Kidney (tissue), 14 donors: ENCODE results near the gene COL6A1. TPM values are rescaled to one million over a fixed set of nuclear protein-coding genes. Genes with fewer than 3 reads are reported as not detected.
A peak's percentile ranks its signal among the peaks of the same experiment; 100 is the strongest.

Experiments
- DNase-seq, 5 donors: peaks; one replicate each; pipeline ENCODE4 v3.0.0-alpha.2; 2013 to 2020
- FAIRE-seq: peaks from 2 replicates; lab custom pipeline; 2012; peaks lifted over from hg19 to GRCh38; lab: Jason Lieb, UNC
- H3K27ac ChIP-seq, 2 donors: one replicate each; pipeline ENCODE4 v1.7.0; 2013; ENCODE audit warnings: low read depth in 2 of 2, low read length in 2 of 2, inconsistent platforms in 1 of 2
- H3K27me3 ChIP-seq: one replicate; pipeline ENCODE4 v1.7.1; 2013; ENCODE audit warnings: low read length, inconsistent platforms; ENCODE audit not compliant: control insufficient read depth, insufficient read depth
- H3K36me3 ChIP-seq, 3 donors: one replicate each; pipeline versions ENCODE4 v1.7.0 to v1.7.1; 2013; ENCODE audit warnings: low read length in 3 of 3, control low read depth in 1 of 3, inconsistent platforms in 1 of 3; ENCODE audit not compliant: insufficient read depth in 3 of 3, control insufficient read depth in 2 of 3
- H3K4me1 ChIP-seq, 3 donors: one replicate each; pipeline versions ENCODE4 v1.7.0 to v1.7.1; 2013; ENCODE audit warnings: low read length in 3 of 3, inconsistent platforms in 1 of 3, low read depth in 1 of 3; ENCODE audit not compliant: control insufficient read depth in 2 of 3, insufficient read depth in 2 of 3
- H3K4me3 ChIP-seq, 3 donors: one replicate each; pipeline versions ENCODE4 v1.7.0 to v1.8.1; 2013; ENCODE audit warnings: low read length in 3 of 3, control low read depth in 1 of 3, inconsistent platforms in 1 of 3
- H3K9ac ChIP-seq, 3 donors: one replicate each; pipeline versions ENCODE4 v1.7.0 to v1.7.1; 2013; ENCODE audit warnings: low read length in 3 of 3, control low read depth in 1 of 3, inconsistent platforms in 1 of 3
- H3K9me3 ChIP-seq, 3 donors: one replicate each; pipeline versions ENCODE4 v1.7.0 to v1.7.1; 2013; ENCODE audit warnings: low read length in 3 of 3, control low read depth in 1 of 3, inconsistent platforms in 1 of 3; ENCODE audit not compliant: control insufficient read depth in 2 of 3, insufficient read depth in 1 of 3
- intact Hi-C: fragments of 100-400 bp; cut with DNase I; formaldehyde crosslinking; loops from one replicate; pipeline ENCODE4 v1.11.1; 2022
- polyA plus RNA-seq: library from polyadenylated mRNA; stranded (reverse); fragments of 350-450 nt; fragmentation: Illumina TruSeq; extraction: RNeasy Lipid Tissue Mini Kit (QIAGEN cat#74804); gene quantifications from one replicate; pipeline ENCODE4 v1.2.3, GENCODE V29; 2014; ENCODE audit warnings: low read depth, low replicate concordance; ENCODE audit not compliant: insufficient read depth
- total RNA-seq: library from RNA; stranded (reverse); fragmentation: NEBNext Ultra II Directional; extraction: Animal tissue kit (Norgen Biotek cat#: 25700); gene quantifications from one replicate; pipeline ENCODE4 v1.2.1, GENCODE V29; 2021
- TF ChIP-seq, protein P1 (sequence below): IDR thresholded peaks from 3 replicates; pipeline ENCODE4 v1.5.1; 2012; ENCODE audit warnings: mild to moderate bottlenecking, moderate library complexity, borderline replicate concordance; ENCODE audit not compliant: insufficient read depth; ENCODE audit errors: extremely low read depth
- donor health status: control.
- donor health status: control.
- donor health status: control.
- donor health status: control.
- donor health status: control.
- donor health status: DM: yes; HTN: yes; CAD: no.
- donor health status: Normal renal cell carcinoma (clear cell type).

The COL6A1 gene
- total and polyA plus RNA-seq, 2 donors from 2014 or later, result 112 to 127 TPM

DNA sequence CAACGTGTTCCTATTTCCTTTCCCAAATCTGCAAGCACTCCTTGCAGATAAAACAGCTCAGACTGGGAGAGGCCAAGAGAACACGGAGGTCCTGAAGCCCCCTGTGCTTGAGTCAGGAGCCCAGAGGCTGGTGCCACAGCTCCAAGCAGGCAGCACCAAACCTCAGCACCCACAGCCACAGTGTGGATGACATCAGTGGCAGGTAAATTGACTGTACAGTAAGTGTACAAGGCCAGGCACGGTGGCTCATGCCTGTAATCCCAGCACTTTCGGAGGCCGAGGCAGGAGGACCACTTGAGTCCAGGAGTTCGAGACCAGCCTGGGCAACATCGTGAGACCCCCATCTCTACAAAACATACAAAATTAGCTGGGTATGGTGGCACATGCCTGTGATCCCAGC, 1.9 kb upstream of the COL6A1 start:
- TF ChIP-seq, protein P1, sequence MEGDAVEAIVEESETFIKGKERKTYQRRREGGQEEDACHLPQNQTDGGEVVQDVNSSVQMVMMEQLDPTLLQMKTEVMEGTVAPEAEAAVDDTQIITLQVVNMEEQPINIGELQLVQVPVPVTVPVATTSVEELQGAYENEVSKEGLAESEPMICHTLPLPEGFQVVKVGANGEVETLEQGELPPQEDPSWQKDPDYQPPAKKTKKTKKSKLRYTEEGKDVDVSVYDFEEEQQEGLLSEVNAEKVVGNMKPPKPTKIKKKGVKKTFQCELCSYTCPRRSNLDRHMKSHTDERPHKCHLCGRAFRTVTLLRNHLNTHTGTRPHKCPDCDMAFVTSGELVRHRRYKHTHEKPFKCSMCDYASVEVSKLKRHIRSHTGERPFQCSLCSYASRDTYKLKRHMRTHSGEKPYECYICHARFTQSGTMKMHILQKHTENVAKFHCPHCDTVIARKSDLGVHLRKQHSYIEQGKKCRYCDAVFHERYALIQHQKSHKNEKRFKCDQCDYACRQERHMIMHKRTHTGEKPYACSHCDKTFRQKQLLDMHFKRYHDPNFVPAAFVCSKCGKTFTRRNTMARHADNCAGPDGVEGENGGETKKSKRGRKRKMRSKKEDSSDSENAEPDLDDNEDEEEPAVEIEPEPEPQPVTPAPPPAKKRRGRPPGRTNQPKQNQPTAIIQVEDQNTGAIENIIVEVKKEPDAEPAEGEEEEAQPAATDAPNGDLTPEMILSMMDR, result no peak
- H3K9me3 ChIP-seq, result no peaks in the 10 kb centered on the region
- FAIRE-seq, result no peak
- no peak overlapping the region for H3K4me3 ChIP-seq
- H3K4me1 ChIP-seq, result peaks cover 0 to 16% (median 4%) of the 10 kb centered on the region in 3 donors
- intact Hi-C loops, result loop anchor here (10.0 kb wide), 1 partner anchor 125 kb away; no protein-coding TSS in a partner anchor
- DNase-seq, result no peak
- peaks cover 5% of the 10 kb centered on the region for H3K27me3 ChIP-seq
- no peak overlapping the region for H3K27ac ChIP-seq
- no peak overlapping the region for H3K9ac ChIP-seq
- H3K36me3 ChIP-seq, result no peaks in the 10 kb centered on the region

DNA sequence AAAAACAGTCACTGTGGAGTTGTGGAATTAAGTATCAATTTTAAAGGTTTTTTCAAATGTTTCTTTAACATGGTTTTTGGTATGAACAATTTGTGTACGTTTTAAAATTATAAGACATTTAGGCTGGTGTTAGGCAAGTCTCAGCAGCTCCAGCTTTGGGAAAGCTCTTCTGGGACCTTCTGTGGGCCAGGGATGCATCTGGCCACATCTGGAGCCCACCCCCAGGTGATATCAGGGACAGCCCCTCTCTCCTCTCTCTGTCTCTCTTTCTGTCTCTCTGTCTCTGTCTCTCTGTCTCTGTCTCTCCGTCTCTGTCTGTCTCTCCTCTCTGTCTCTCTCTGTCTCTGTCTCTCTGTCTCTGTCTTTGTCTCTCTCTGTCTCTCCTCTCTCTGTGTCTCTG, 1.3 kb upstream of the COL6A1 start:
- H3K4me3 ChIP-seq, result no peak overlapping the region
- H3K27ac ChIP-seq, result no peak overlapping the region
- H3K36me3 ChIP-seq, result peaks cover 0 to 4% (median 4%) of the 10 kb centered on the region in 3 donors
- FAIRE-seq (no peak), DNase-seq (no peak)
- peaks cover 0 to 11% (median 4%) of the 10 kb centered on the region in 3 donors for H3K4me1 ChIP-seq
- no peaks in the 10 kb centered on the region for H3K9me3 ChIP-seq
- TF ChIP-seq, protein P1, result no peak
- H3K27me3 ChIP-seq, result peaks cover 5% of the 10 kb centered on the region
- no peak overlapping the region for H3K9ac ChIP-seq
- intact Hi-C loops, result no loop called here

DNA sequence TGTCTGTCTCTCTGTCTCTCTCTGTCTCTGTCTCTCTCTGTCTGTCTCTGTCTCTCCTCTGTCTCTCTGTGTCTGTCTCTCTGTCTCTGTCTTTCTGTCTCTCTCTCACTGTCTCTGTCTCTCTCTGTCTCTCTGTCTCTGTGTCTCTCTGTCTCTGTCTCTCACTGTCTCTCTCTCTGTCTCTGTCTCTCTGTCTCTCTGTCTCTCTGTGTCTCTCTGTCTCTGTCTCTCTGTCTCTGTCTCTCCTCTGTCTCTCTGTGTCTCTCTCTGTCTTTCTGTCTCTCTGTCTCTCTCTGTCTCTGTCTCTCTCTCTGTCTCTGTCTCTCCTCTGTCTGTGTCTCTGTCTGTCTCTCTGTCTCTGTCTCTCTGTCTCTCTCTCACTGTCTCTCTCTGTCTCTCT, 873 bp upstream of the COL6A1 start:
- peak overlapping the region; percentile 26 to 77 (median 61) for H3K9ac ChIP-seq
- FAIRE-seq (no peak), DNase-seq (no peak)
- intact Hi-C loops, result no loop called here
- H3K27ac ChIP-seq, result peak overlapping the region; percentile 39 to 81
- H3K4me1 ChIP-seq, result peaks cover 0 to 11% (median 4%) of the 10 kb centered on the region in 3 donors
- TF ChIP-seq, protein P1, result no peak
- peaks cover 0 to 8% (median 4%) of the 10 kb centered on the region in 3 donors for H3K36me3 ChIP-seq
- peak overlapping the region; percentile 56 to 80 (median 58) for H3K4me3 ChIP-seq
- peaks cover 5% of the 10 kb centered on the region for H3K27me3 ChIP-seq
- H3K9me3 ChIP-seq, result no peaks in the 10 kb centered on the region
